ENCODE data around the gene HNRNPA1L2.
"Not testable (repeated sequence)": the region's sequence is repeated elsewhere in the genome, so short reads cannot be mapped to it uniquely, and the experiment has no call there.

Gene HNRNPA1L2

DNA sequence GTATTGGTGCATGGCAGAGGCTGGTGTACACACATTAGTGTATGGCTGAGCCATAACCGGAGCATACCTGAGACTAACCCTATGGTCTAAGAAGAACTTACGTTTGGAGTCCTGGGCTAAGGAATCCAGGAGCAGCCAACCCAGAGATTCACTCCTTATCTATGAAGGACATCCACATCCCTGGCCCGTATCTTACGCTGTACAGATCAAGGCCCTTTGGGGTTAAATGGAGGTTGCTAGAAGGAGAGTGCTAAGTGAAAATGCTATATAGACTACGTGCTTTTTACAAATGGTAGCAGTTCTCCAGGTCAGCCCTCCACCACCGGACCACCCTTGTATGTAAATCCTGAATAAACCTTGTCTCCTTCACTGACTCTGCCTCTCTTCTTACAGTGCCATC lies 8.5 kb downstream of the HNRNPA1L2 start:
- DNase-seq, result no peak

DNA sequence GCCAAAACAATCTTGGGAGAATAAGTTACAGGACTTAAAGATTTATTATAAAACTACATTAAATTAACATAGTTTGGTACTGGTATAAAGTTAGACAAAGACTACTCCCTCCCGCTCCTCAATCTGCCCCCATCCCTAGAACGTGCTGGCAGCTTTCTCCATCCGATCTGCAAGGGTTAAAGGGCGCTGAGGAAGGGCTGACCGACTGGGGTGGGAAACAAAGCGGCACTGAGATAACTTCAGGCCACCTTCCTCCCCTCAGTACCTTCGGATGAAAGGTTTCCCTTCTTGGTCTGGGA lies 9.6 kb downstream of the HNRNPA1L2 start:
- DNase-seq, result no peak

DNA sequence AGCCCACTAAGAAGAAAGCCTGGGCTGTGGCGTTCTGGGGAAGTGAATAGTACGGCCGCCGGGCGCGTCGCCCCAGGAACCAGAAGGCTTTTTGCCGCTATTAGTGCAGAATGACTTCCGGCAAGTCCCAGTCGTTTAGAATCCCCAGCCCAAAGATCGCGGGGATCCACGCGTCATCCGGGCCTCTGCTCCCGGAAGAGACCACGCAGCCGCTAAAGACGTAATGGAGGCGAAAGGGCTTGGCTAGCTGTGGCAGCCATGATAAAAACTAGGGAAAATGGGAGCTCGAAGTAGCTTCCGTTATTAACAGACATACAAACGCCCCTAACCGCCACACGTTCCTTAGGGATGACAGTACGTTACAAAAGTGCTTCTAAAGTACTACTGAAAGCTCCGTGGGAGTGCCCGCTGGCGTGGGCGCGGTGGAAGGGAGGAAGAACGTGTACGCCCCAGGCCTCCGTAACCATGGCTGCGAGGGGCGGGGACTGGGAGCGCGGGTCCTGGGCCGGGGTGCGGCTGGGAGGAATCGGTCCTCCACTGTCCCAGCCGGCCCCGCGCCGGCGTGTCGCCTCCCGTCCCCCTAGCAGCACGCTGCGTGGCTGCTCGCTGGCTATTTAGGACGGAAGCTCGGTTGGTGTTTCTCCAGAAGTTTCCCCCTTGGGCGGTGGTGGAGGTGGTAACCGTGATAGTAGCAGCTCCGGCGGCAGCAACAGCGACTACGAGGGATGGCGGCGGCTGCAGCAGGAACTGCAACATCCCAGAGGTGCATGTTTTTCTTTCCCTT lies 10.2 kb downstream of the HNRNPA1L2 start, which contains the start of gene SUGT1:
SUGT1 (plus strand) TSS at position 641 of the 784 bp plus-strand sequence; CDS start at position 726, 85 bp downstream.
- peak; percentile 98 for DNase-seq

DNA sequence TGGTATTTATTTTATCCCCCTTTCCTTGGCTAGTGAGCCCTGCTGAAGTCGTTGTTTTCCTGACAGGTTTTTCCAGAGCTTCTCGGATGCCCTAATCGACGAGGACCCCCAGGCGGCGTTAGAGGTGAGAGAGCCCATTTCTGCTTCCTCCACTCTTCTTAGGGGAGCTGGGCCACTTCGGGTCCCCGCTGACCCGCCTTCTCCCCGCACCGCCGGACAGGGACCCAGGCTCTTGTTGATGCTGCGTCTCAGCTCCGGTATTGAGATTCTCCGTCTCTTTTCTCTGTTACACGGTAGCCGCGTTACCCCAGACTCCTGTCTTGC lies 10.7 kb downstream of the HNRNPA1L2 start:
- no peak for DNase-seq

DNA sequence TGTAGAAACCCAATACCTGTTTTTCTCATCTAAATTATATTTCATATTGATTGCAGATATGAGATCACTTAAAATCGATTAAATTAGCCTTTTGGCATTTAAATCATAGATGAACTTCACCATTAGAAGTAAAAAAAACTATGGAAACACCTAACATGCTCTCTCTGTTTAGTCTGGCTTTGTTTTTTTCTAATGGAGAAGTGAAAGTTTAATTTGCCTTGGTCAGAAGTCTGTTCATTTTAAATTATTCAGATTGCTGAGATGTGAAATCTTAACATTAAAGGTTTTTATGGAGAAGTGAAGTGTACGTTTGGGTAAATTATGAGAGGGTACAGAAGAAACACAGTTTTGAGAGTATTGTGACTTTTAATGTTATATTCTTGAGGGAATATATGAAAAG lies 17.1 kb downstream of the HNRNPA1L2 start:
- no peak for DNase-seq

DNA sequence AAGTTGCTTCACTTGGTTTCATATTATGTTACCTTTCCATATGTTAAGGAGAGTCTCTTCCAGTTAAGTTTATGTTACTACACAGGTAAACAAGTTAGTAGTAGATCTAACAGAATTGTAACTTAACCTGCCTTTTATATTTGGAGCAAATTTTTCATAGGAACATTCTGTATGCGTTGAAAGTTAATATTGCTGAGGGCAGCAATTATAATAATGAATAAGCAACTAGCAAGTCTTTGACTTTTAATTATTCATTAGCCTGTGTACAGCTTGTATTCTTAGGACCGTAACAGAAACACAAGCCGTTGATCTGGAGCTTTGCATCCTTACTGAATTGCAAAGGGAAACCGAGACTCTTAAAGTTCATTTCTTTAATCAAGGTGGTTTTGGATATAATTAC lies 22.0 kb downstream of the HNRNPA1L2 start:
- no peak for DNase-seq

DNA sequence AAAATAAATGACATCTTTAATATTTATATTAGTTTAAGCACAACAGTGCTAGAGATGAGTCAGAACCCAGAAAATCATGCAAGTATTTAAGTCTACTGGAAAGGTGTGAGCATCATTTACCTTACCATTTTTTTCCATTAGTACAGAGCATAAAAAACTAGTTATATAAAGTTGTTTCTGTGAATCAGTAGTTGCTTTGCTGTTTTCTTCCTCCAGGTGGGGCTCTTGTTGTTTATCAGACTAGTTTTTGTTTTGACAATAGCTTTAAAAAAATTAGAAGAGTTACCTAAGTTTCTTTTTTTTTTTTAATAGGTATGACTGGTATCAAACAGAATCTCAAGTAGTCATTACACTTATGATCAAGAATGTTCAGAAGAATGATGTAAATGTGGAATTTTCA lies 23.1 kb downstream of the HNRNPA1L2 start:
- no peak for DNase-seq

DNA sequence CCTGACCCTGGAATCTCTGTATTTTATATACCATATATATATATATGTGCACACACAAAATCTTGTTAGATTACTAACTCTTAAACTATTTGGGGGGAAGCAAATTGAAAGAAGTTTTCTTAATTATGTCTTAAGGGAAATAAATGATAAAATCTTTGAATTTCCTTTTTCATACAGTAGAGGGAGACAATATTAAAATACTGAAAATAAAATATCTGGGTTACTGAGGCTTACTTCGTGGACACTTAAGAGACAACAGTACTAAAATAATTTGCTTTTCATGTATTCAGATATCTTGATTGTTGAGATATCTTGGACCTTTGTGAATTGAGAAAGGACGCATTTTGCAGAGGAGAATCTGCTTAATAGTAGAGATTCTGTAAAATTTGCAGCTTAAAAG lies 27.4 kb downstream of the HNRNPA1L2 start:
- no peak for DNase-seq

DNA sequence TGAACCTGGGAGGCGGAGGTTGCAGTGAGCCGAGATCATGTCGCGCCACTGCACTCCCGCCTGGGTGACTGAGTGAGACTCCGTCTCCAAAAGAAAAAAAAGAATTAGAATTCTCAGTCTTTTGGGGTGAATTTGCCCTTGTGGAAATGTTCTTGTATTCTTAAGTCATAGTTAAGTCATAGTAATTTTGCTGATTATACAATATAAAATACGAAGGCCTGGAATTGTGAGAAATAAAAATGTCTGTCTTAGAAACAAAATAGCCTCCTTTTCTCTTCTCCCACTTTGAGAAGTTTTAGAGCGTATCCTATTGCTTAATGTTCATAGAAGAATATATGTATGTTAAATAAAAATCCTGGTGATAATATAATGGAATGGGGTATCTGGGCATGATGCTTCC lies 28.5 kb downstream of the HNRNPA1L2 start:
- DNase-seq, result no peak

DNA sequence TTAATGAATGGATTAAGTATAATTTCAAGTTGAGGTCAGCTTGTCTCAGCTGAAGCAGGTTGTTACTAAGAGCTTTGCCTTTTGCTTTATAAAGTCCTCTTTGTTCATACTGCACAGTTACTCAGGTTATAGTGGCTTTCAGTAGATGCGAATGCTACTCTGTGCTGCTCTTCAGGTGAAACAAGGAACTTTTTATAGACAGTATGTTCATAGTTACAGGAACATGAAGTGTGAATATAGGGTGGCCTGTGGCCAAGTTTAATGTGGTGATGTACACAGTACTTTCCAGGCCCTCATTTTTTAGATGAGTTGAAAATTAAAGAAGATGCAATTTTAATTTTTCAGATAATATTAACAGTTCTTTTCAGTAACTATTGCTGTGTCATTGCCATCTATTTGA lies 31.2 kb downstream of the HNRNPA1L2 start:
- no peak for DNase-seq

DNA sequence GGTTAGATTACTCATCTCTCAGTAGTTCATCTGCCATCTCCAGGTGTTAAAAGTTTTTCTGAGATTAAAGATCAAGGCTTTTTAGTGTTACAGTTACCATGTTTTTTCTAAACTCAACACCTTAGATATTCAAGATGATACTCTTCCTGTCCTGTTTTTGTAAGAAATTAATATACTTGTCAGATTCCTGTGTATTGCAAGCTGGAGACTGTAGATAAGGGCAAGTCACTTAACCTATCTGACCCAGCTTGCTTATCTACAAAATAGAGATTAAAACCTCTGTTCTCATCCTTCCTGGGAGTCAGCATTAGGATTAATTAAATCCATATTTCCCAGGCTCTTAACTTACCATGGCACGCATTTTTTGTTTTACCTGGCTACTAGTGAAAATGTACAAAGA lies 35.6 kb downstream of the HNRNPA1L2 start:
- no peak for DNase-seq

DNA sequence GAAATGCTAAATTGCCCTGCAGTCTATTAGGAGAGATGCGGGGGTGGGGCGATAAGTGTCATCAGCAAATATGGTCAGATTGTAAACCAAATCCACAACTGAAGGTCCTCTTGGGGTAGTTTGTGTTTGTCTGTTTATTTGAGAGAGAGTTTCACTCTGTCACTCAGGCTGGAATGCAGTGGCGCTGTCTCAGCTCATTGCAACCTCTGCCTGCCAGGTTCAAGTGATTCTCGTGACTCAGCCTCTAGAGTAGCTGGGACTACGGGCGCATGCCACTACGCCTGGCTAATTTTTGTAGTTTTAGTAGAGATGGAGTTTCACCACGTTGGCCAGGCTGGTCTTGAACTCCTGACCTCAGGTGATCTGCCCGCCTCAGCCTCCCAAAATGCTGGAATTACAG lies 43.6 kb downstream of the HNRNPA1L2 start:
- DNase-seq, result not testable (repeated sequence)

DNA sequence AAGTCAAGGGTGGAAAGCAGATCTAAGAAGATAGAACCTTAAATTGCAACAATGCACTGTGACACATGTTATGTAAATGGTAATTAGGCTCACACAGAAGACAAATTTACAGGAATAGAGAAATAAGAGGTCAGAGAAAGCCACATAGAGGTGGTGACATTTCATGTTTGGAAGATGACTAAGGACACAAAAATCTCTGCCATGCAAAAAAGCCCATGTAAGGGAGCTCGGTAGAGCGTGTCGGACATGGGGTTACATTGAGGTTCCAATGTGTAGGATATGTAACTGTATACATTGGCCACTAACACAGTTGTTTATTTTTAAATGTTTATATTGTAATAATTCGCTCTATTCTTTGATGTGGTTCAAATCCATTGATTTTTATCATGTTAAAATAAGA lies 44.1 kb downstream of the HNRNPA1L2 start:
- no peak for DNase-seq
